ENCODE data around the gene UBE2B.

The UBE2B gene

DNA sequence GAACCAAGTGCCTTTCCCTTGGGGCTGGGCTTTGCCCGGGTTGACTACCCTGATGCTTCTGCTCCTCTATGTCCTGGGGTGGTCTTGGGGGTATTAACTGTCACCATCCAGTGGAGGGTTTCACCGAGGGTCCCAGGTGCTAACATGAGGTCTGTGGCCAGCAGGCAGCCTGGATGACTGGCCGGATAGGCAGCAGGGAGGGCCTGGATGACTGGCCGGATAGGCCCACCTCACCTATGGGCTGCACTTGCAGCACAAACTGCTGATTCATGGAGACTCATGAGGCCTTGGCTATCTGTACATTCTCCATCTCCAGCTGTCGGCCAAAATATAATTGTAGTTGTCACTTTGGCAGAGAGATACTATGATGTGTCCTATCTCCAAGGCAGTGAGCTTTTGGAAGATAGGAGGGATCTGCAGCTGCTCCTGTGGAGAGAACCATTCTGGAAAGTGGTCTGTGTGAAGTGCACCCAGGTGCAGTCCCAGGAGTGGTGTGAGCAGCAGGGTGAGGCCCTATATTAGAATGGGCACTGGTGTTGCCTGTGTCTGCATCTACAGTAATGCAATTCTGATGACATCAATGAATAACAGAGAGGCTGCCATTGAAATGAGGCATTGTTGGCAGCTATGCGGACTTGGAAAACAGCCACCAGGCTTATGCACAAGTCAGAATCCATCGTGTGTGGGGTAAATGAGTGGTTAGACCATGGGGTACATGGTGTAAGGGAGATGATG lies 66.6 kb downstream of the UBE2B start:
- DNase-seq (ENCODE audit: low read depth), result peak; percentile 64

DNA sequence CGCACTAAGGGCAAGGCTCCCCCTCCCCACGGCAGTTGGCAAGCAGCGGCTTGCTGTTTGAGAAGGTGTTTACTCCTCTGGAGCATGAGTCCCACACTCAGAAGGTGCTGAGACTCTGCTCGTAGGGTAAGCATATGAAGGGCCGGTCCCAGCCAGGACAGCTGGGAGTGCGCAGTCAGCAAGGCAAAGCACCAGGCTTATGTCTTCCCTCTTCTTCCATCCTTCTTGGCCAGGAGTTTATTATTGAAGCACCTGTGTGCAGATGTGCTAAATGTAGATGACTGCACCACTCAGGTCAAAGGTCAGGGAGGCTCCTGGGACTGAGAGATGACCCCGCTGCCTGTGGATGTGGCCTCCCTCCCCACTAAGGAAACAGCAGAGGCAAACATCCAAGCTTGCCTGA lies 67.4 kb downstream of the UBE2B start:
- DNase-seq (ENCODE audit: low read depth), result no peak

DNA sequence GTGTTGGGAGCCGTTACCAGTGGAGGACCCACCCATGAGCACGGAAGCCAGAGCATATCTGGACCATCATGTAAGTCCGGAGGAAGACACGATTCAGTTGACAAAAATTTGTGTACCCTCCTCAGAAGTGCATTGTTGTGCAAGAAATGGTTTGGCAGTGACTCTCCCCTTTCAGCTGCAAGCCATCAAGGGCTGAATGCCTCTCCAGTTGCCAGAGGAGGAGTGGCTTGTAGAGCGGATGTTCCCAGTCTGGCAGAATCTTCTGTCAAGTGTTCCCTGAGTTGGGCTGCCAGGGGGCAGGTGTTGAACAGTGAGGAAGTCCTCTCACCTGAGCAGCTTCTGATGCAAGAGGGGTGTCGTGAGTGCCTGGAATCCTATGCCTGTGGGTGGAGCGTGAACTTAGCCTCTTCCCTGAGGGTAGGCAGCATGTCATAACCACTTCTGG lies 67.9 kb downstream of the UBE2B start:
- peak; percentile 98 for DNase-seq (ENCODE audit: low read depth)

DNA sequence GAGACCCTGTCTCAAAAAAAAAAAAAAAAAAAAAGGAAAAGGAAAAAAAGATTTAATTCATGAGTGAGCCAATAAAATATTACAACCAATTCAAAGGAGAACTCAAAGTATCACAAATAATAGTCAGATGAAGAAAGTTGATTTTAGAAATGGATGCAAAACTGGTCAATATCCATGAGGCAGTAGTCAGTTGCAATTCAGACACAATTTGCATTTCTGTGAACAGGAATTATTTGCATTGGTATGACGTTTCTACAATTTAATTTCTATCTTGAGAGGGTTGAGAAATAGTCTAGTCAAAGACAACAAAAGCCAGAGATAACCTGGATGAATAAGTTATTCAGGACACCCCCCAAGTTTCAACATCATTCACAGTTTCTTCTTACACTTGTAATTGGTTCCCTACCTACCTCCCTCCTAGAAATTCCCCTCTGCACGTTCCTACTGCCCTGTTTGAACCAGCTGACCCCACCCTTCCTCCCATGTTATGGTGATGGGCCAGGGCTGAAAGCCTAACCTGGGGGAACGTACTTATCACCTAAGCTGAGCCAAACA lies 68.9 kb downstream of the UBE2B start:
- no peak for DNase-seq (ENCODE audit: low read depth)
